Progenitor cell of endocrine pancreas (in vitro differentiated cells): Measurements from ENCODE around the gene RNF220. TPM values are rescaled to one million over a fixed set of nuclear protein-coding genes. Genes with fewer than 3 reads are reported as not detected.

ENCODE experiments used
- DNase-seq: peaks from one replicate; pipeline ENCODE4 v3.0.0; 2021; ENCODE audit warnings: low spot score; ENCODE audit not compliant: unreplicated experiment
- H3K27ac Mint-ChIP-seq: 2 replicates; pipeline ENCODE4 v1.8.0; 2021; ENCODE audit warnings: mild to moderate bottlenecking, moderate library complexity, mixed read lengths
- H3K27me3 Mint-ChIP-seq: 2 replicates; pipeline ENCODE4 v1.8.0; 2021; ENCODE audit warnings: mixed read lengths
- H3K36me3 Mint-ChIP-seq: 2 replicates; pipeline ENCODE4 v1.8.0; 2022; ENCODE audit warnings: mixed read lengths; ENCODE audit not compliant: insufficient read depth
- H3K4me1 Mint-ChIP-seq: 2 replicates; pipeline ENCODE4 v1.8.0; 2021; ENCODE audit warnings: low read depth, mixed read lengths
- H3K4me3 Mint-ChIP-seq: 2 replicates; pipeline ENCODE4 v1.8.0; 2021; ENCODE audit warnings: low read depth, mild to moderate bottlenecking, moderate library complexity, mixed read lengths
- H3K9me3 Mint-ChIP-seq: 2 replicates; pipeline ENCODE4 v1.8.0; 2021; ENCODE audit warnings: low read depth, mixed read lengths
- total RNA-seq: library from RNA; stranded (reverse); gene quantifications from 2 replicates; pipeline ENCODE4 v1.2.1, GENCODE V29; 2021
- TF ChIP-seq, protein P1 (sequence below): fragments of 200-600 bp; sonication (generic); IDR thresholded peaks from one replicate; pipeline ENCODE4 v1.5.0; 2021; ENCODE audit warnings: antibody characterized with exemption, mild to moderate bottlenecking; ENCODE audit not compliant: unreplicated experiment

Gene RNF220
- total RNA-seq, 1 donor from 2014 or later = 85.9 TPM

DNA sequence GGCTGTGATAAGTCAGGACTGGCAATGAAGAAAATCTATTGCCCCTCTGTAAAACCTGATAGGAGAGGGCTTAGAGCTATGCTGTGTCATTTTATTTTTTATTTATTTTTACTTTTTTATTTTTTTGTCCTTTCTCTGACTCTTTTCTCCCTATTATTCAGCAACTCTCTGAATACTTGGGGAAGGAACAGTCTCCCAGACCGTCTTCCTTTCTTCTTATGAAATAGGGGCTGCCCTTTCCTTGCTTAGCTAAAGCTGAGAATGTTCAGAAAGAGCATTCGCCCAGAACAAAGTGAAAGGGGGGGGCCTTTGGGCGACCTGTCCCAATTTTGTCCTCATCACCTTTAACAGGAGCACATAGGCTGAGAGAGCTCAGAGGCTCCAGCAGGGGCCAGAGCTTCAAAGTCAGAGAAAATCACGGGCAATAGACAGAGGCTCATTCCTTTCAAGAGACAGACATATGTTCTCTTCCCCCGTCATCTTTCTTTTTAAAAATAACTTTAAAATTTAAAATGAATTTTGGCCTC is 80.9 kb downstream of the RNF220 start:
- peaks cover 10% of the 10 kb centered on the region for H3K4me1 Mint-ChIP-seq
- DNase-seq = no peak
- TF ChIP-seq, protein P1, sequence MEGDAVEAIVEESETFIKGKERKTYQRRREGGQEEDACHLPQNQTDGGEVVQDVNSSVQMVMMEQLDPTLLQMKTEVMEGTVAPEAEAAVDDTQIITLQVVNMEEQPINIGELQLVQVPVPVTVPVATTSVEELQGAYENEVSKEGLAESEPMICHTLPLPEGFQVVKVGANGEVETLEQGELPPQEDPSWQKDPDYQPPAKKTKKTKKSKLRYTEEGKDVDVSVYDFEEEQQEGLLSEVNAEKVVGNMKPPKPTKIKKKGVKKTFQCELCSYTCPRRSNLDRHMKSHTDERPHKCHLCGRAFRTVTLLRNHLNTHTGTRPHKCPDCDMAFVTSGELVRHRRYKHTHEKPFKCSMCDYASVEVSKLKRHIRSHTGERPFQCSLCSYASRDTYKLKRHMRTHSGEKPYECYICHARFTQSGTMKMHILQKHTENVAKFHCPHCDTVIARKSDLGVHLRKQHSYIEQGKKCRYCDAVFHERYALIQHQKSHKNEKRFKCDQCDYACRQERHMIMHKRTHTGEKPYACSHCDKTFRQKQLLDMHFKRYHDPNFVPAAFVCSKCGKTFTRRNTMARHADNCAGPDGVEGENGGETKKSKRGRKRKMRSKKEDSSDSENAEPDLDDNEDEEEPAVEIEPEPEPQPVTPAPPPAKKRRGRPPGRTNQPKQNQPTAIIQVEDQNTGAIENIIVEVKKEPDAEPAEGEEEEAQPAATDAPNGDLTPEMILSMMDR = no peak
- H3K27ac Mint-ChIP-seq = no peak overlapping the region
- peaks cover 3% of the 10 kb centered on the region for H3K36me3 Mint-ChIP-seq
- H3K9me3 Mint-ChIP-seq = peaks cover 6% of the 10 kb centered on the region
- H3K27me3 Mint-ChIP-seq = peaks cover 25% of the 10 kb centered on the region
- H3K4me3 Mint-ChIP-seq = no peak overlapping the region

DNA sequence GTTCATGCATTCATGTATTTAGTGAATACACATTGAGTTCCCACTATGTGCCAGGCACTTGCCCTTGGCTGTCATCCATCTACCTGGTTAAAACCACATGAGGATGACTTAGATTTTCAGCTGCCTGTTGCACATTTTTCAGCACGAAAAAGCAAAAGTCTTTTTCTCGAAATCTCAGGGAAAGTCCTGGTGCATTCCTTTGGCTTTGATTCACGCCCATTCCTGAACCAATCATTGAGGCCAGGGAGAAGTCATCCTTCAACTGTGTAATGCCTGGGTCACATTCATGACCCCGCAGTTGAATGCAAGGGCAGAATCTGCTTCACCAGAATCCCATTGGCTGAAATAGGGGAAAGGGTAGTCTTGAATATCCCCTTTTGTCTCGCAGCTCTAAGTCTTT is 84.4 kb downstream of the RNF220 start:
- no peak overlapping the region for H3K27ac Mint-ChIP-seq
- peaks cover 6% of the 10 kb centered on the region for H3K4me1 Mint-ChIP-seq
- TF ChIP-seq, protein P1 = no peak
- H3K4me3 Mint-ChIP-seq = no peak overlapping the region
- peaks cover 3% of the 10 kb centered on the region for H3K36me3 Mint-ChIP-seq
- DNase-seq = no peak
- no peaks in the 10 kb centered on the region for H3K27me3 Mint-ChIP-seq
- H3K9me3 Mint-ChIP-seq = peaks cover 10% of the 10 kb centered on the region

DNA sequence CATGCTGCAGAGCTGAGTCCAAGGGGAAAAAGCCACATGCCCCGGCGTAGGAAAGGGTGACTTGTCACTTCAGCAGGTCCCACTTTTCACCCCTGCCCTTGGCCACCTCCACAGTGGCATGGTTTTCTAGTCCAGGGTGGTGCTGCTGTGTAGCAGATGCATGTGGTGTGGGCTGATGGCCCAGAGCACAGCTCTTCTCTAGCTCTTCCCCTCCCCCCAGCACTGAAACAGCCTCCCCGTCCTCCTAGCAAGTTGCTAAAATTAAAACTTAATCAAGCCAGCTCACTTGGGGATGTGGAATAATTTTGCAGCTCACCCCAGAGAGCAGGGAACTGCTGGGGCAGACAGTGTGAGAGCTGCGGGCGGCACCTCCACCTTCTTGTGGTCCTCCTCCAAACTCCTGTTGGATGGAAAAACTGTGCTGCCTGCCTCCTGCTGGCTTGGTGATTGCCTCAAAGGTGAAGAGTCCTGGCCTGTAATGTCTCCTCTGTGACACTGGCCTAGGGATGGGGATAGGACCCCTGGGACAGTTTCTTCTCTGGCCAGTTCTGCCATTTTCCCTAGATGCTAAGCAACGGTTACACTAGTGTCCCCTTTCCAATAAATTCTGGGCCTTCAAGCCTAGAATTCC is 91.6 kb downstream of the RNF220 start:
- Mint-ChIP-seq H3K4me3 (no peak overlapping the region), H3K27ac (no peak overlapping the region), H3K4me1 (peaks cover 6% of the 10 kb centered on the region), H3K36me3 (no peaks in the 10 kb centered on the region), H3K9me3 (no peaks in the 10 kb centered on the region), H3K27me3 (peaks cover 12% of the 10 kb centered on the region)
- TF ChIP-seq, protein P1 = no peak
- no peak for DNase-seq

DNA sequence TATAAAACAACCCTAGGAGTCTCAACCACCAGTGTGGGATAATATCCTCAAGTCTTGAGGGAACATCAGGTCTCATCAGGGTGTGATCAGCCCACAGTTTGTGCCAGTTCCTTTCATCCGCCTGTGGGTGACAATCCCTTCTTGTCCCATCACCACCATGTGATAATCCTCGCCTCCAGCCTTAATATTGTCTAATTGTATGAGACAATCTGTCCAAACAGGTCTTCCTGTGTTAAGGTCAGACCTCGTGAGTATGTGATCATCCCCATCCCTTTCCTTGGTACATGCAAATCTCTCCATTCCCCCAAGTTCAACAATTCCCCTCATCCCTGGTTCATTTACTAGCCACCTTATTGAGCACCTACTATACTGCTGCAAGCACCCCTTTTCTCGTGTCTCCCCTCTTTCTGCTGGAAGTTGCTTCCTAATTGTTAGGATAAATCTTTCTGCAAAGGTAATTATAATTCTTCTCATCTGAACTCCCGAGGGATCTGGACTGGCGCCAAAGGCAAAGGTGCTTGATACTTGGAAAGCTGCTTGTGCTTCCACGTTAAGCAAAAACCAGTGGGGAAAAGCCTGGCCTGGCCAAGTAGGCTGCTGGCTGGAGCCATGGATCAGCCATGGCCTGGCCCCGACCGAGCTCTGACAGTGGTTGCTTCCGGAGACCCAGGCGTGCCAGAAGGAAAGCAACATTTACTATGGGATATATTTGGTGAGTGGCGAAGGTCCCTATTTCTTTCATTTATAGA is 92.5 kb downstream of the RNF220 start:
- peaks cover 10% of the 10 kb centered on the region for H3K4me1 Mint-ChIP-seq
- H3K9me3 Mint-ChIP-seq = no peaks in the 10 kb centered on the region
- H3K27me3 Mint-ChIP-seq = peaks cover 12% of the 10 kb centered on the region
- no peak overlapping the region for H3K4me3 Mint-ChIP-seq
- TF ChIP-seq, protein P1 = no peak
- H3K36me3 Mint-ChIP-seq = no peaks in the 10 kb centered on the region
- no peak for DNase-seq
- H3K27ac Mint-ChIP-seq = no peak overlapping the region

DNA sequence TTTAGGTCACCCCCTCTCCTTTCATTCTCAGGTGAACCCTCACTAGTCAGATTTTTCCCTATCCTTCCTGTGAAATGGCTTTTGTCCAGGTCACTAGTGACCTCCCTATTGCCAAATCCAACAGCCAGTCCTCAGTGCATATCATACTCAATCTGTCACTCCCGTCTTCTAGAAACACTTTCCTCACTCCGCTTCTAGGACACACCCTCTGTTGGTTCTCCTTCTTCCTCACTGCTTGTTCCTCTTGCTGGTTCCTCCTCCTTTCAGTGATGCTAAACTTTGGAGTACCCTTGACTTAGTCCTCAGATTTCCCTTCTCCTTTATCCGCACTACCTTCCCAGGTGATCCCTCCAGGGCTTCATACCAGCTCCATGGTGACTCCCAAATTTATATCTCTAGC is 94.3 kb downstream of the RNF220 start:
- no peaks in the 10 kb centered on the region for H3K9me3 Mint-ChIP-seq
- H3K36me3 Mint-ChIP-seq = no peaks in the 10 kb centered on the region

More for the DNA sequence above, 94.3 kb downstream of the RNF220 start:
- H3K4me3 Mint-ChIP-seq = no peak overlapping the region
- H3K27me3 Mint-ChIP-seq = peaks cover 12% of the 10 kb centered on the region
- DNase-seq = no peak
- H3K27ac Mint-ChIP-seq = no peak overlapping the region
- H3K4me1 Mint-ChIP-seq = peaks cover 10% of the 10 kb centered on the region
- TF ChIP-seq, protein P1 = no peak
